Retinal pigment epithelial cell (primary cell): ENCODE results near the gene VSX1.

ENCODE experiments used
- DNase-seq: peaks from one replicate; pipeline ENCODE4 v3.0.0-alpha.2; 2010; ENCODE audit warnings: low read depth
- H3K4me3 ChIP-seq: 2 replicates; pipeline ENCODE4 v1.5.1; 2011; ENCODE audit warnings: mild to moderate bottlenecking, low read length, control low read depth, moderate library complexity
- TF ChIP-seq, protein P1 (sequence below): conservative IDR thresholded peaks from 2 replicates; pipeline ENCODE4 v1.5.1; 2011; ENCODE audit warnings: low read depth, low read length, control low read depth, inconsistent platforms

The VSX1 gene

DNA sequence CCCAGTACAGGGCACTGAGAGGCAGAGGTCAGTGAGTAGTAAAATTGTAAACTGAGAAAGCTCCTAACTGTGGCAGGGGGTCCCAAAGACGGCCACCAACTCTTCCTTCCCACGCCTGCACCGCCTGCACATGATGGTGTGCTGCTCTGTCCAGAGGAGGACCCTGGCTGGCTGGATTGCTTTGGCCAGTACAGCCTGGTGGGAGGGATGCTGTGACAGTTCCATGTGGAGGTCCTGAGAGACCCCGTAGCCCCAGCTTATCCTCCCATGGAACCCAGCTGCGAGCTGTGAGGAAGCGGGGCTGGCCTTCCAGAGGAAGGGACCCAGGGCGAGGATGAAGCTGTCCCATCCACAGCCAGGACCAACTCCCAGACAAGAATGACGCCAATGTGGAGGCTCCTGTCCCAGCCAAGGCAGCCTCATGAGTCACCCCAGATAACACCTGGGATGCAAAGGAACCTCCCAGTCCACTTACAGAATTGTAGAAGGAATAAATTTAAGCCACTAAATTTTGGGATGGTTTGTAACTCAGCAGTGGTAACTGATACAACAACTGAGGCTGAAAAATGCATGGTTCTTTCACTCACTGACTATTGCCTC lies 22.0 kb downstream of the VSX1 start:
- H3K4me3 ChIP-seq = no peak overlapping the region
- TF ChIP-seq, protein P1, sequence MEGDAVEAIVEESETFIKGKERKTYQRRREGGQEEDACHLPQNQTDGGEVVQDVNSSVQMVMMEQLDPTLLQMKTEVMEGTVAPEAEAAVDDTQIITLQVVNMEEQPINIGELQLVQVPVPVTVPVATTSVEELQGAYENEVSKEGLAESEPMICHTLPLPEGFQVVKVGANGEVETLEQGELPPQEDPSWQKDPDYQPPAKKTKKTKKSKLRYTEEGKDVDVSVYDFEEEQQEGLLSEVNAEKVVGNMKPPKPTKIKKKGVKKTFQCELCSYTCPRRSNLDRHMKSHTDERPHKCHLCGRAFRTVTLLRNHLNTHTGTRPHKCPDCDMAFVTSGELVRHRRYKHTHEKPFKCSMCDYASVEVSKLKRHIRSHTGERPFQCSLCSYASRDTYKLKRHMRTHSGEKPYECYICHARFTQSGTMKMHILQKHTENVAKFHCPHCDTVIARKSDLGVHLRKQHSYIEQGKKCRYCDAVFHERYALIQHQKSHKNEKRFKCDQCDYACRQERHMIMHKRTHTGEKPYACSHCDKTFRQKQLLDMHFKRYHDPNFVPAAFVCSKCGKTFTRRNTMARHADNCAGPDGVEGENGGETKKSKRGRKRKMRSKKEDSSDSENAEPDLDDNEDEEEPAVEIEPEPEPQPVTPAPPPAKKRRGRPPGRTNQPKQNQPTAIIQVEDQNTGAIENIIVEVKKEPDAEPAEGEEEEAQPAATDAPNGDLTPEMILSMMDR = no peak
- no peak for DNase-seq

DNA sequence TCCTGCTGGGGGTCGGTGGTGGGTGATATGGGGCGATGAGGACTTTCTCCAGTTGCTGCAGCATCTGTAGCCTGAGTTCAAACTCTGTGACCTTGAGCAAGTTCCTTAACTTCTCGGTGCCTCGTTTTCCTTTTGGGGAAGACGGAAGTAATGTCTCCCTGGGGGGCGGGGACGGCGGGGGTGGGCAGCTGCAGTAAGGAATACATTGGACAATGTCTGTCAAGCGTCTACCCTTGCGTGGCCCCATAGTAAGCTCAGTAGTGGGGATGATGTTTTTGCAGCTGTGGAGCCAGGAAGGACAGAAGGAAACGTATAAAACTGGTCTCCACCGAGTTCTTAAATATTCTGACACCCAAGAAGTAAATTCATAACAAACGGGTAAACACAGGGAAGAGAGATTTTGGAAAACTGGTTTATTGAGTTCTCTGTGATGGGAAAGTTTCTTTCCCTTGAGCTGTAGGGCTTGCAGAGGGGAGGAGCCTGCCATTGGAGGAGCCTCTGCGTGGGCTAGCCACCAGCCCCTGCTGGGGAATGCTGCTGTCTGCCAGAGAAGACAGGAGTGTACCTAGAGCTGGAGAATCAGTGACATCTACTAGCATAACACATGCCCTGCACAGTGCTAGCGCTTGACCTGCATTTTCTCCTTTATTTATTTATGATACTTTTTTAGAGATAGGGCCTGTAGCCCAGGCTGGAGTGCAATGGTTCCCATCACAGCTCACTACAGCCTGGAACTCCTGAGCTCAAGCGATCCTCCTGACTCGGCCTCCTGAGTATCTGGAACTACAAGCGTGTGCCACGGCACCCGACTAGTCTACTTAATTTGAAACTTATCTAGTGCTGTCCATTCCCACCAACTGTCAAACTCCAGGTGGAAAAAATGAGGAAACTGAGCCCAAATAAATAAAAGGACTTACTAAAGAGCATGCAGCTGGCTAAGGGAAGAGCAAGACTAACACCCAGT lies 22.8 kb downstream of the VSX1 start:
- no peak overlapping the region for H3K4me3 ChIP-seq
- no peak for DNase-seq
- TF ChIP-seq, protein P1 = no peak

DNA sequence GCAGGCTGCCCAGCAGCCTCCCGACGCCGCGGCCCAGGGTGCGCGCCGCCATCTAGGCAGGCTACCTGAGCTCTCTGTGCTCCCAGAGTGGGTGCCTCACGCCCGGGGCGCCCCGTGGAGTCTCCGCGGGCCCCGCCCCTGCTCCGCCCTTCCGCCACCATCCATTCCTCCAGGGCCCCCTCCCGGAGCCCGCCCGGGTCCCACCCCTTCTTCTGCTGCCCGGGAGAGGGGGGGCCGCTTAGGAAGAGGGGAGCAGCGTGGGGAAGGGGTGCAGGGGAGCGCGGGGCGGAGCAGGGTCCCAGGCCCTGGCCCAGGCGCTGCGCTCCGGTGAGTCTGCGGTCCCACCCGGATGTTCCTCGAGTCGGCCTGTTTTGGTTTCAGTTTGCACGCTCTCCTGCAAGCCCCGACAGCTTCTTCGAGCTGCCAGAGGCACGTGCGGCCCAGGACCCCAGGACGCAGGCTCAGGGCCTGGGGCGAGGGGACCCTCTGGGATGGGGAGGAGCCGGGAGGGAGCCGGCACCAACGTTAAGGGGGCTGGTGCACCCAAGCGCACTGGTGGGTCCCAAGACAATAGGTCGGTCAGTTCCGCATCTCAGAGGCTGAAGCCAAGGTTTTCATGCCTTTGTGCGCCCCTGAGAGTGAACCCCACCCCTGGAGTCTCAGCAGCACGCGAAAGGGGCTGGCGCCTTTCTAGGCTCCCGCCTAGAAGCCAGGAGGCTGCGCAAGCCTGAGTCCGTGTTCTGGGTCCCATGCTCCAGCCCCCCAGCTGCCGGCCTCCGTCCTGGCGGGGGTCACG lies 23.7 kb downstream of the VSX1 start, which contains the start of gene ACSS1:
ACSS1 (minus strand) TSS at position 89 of the 796 bp plus-strand sequence; CDS start at position 52, 37 bp downstream.
- no peak for DNase-seq
- H3K4me3 ChIP-seq = peak within 1 kb of the TSS; percentile 42
- TF ChIP-seq, protein P1 = no peak

DNA sequence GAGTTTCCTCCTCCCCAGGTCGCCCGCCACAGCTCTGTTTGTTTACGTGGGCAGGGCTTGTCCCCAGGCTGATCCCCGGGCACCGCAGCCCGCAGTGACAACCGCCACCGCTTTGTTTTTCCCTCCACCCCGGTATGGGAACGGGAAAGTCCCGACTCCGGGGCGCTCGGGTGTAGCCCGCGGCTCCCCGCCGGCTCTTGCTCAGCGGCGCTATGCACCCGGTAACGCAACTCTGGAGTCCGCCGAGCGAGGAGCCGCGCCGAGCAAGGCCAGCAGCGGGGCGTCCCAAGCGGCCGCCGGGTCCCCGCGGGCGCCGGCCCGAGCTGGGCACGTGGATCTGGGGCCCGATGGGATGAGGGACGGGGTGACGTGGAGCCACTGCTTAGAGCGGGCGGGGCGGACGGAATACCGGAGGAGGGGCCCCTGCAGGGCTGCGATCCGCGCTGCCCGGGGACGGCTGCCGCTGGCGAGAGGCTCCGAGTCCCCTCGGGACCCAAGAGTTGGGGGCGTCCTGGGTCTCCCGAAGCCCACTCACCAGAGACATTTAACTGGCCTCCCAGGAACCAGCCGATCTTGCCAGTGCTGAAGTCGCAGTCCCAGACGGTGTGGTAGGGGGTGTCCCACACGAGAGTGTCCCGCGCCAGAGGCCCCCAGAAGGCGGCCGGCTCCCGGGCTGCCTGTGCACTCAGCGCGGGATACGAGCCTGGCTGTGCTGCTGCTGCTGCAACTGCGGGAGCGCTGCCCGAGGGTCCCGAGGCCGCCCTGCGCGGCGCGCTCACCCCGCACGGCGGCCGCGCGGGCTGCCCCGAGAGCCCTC lies 24.5 kb downstream of the VSX1 start:
- TF ChIP-seq, protein P1 = no peak
- H3K4me3 ChIP-seq = peak overlapping the region; percentile 42
- no peak for DNase-seq

DNA sequence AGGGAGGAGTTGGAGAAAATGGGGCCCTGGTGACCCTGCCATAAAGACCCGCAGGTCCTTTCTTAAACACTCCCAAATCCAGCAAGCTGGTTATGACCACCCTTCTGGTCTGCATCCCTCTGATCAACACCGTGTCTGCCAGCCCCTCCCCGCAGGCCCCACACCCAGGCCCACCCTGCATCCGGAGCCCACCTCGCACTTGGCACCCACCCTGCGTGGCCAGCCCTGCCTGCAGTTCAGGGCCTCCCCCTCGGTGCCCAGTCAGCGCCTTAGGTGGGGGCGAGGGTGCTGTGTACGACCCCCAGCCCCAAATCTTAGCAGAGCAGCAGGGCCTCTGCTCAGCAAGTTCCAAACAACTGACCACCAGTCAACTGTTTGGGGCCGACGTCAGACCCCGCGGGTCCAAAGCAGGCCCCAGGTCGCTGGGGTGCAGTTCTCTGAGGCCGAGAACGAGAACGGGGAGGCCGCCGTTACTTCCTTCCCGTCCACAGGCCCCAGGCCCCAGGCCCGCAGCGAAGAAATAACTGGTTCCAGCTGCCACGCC lies 25.2 kb downstream of the VSX1 start:
- TF ChIP-seq, protein P1 = no peak
- H3K4me3 ChIP-seq = peak overlapping the region; percentile 28
- no peak for DNase-seq
